HG02970 (cell line): ENCODE measurements around the gene VDAC1.
A peak's percentile ranks its signal among the peaks of the same experiment; 100 is the strongest.
"Not testable (repeated sequence)": the region's sequence is repeated elsewhere in the genome, so short reads cannot be mapped to it uniquely, and the experiment has no call there.

Experiments used
- ATAC-seq: cut with Tn5 transposase; IDR thresholded peaks from one replicate; pipeline ENCODE4 v1.9.1; 2021; ENCODE audit warnings: mild to moderate bottlenecking, moderate library complexity, moderate number of reproducible peaks; ENCODE audit not compliant: unreplicated experiment, low FRiP score

VDAC1 gene

DNA sequence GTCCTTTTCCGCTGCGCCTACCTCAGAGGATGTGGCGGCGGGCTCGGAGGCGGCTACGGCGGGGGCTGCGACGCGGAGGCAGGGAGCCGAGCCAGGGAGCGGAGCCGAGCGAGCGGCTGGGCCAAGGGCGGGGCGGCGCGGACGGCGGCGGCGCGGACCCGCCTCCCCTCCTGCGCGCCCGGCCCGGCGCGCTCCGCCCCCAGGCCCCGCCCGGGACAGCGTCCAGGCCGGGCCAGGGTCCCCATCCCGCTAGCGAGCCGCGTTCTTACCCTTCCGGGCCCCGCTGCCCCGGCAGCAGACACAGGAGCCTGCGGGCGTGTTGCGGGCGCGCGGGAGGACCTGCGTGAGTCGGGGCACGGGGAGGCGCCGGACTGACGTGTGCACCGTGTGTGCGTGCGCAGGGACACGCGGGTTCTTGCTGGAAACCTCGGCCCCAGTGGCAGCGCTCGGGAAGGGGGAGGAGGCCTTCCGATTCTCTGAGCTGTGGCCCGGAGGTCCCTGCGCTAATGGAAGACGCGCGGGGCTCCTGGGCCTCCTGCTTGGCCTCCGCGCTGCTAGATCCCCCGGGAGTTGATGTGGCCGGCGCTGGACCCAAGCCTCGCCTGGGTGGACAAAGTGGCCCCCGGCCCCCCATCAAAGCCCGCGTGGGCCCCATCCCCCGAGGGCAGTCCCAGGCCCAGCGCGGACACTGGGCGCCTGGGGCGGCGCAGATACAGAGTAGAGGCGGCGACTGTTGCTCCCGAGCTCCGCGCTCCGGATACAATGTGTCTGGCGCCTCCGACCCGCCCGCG is at the start of gene VDAC1:
Gene VDAC1 (minus strand): TSS at position 350 of the 791 bp plus-strand sequence. CDS start 11,963 bp downstream, outside the sequence.
- peak; percentile 71 for ATAC-seq

- no peak for ATAC-seq
Measured at GRCh38 chr5:134053840-134054338, 49.1 kb upstream of the VDAC1 start.

- ATAC-seq, result no peak
Measured at GRCh38 chr5:134053314-134053839, 48.6 kb upstream of the VDAC1 start.

GRCh38 chr5:134051305-134051704 is 46.5 kb upstream of the VDAC1 start:
- ATAC-seq, result no peak

GRCh38 chr5:134048864-134049263 is 44.1 kb upstream of the VDAC1 start:
- ATAC-seq, result no peak

- ATAC-seq, result no peak
Measured at GRCh38 chr5:134047687-134048056, 42.9 kb upstream of the VDAC1 start.

GRCh38 chr5:134046801-134047686 is 42.3 kb upstream of the VDAC1 start:
- no peak for ATAC-seq

GRCh38 chr5:134046330-134046729 is 41.6 kb upstream of the VDAC1 start:
- no peak for ATAC-seq

DNA sequence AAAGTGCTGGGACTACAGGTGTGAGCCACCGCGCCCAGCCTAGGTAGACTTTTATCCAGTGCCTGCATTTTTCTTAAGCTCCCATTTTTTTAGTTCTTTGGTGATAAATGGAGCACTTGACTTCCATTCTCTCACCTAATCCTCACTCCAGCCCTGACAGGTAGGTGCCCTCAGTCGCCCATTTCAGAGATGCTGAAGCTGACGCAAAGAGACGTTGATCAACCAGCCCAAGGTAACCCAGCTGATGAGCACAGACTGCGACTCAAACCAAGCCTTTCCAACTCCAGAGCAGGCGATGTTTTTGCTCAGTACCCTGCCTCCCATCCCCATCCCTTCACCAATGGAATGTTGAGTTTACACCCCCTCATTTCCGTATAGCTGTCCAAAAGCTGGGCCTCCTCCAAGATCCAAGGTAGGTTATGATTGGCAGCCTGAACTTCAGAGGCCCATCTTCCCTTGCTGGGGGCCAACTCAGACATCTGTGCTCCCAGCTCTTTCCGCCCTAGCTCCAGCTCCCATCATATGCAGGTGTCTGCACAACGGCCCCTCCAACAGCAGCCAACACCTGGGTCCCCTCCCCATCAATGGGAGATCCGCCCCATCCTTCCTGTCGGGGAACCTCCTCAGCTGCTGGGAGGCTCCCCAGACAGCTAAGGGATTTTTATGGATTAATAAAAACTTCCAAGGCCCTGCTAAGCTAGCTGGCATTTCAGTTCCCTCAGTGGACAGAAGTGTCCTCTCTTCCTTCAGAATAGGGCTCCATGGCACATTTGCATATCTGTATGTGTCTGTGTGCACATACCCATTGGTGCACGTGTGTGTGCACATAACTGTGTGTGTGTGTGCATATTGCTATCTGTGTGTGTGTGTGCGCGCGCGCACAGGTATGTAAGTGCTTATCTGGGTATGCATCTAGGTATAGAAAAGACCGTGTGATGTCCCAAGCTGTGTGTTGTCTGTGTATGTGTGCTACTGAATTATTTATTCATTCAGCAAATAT is 39.3 kb upstream of the VDAC1 start:
- no peak for ATAC-seq

DNA sequence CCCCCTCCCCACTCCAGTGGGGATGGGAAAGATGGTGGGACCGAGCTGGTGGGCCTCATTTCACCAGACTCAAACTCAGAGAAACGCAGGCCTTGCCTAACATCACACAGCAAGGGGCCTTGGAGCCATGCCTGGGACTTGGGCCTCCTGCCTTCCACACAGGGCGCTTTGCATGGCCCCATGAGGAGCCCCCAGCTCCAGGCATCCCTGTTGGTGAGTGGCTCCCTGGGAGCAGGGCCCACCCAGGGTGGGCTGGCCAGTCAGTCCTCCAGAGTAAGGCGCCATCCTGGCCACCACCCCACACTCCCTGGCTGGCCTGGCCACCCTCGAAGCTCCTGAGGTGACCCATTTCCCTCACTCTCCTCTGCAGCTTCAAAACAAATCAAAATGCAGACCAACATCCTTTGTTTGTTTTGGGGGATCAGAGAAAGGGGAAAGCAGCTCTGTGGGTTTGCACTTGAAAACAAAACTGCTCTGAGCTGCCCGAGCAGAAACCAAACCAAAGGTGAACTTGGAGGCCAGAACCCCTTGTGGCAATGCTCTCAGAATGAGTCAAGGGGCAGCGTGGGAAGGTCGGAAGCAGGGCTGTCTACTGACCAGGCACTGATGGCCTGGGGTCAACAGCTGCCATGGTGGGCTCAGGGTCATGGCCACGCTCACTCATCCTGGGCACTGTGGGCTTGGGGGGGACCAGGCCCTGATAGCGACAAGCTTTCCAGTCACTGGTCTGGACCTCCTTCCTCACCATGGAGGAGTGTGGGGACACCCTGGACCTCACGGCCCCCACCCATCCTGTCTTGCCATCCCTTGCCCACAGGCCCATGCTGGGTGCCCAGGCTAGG is 37.0 kb upstream of the VDAC1 start:
- ATAC-seq, result no peak

- no peak for ATAC-seq
Measured at GRCh38 chr5:134038138-134038537, 33.4 kb upstream of the VDAC1 start.

DNA sequence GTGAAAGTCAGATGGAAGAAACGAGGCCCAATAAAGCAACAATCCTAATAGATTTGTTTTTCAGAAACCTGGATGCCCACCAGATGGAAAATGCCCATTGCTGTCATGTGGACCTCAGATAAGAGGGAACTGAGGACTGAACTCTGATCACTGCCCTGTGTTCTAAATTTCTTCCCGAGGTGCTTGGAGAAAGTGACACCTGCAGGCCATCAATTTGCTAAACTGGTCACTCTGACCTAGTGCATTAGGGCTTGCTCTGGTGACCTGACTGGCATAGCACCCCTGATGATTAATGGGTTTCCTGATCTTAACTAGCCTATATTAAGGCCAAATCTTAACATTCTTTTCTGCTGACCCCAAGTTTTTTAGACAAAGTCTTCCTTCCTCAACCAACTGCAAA is 32.4 kb upstream of the VDAC1 start:
- ATAC-seq, result no peak

DNA sequence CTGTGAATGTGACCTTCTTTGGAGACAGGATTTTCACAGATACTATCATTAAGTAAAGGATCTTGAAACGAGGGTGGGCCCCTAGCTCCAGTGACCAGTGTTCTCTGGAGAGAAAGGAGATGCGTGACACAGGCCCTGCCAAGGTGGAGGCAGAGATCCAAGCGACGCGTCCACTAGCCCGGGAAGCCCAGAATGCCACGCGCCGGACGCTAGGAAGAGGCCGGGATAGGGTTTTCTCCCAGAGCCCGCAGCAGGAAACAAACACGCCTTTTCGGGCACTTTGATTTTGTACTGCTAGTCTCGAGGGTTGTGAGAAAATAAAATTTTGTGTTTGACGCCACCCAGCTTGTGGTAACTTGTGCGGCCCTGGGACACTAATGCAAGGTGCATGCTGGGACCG is 29.6 kb upstream of the VDAC1 start:
- no peak for ATAC-seq

GRCh38 chr5:134030303-134030964 is 25.7 kb upstream of the VDAC1 start:
- ATAC-seq, result not testable (repeated sequence)

- no peak for ATAC-seq
Measured at GRCh38 chr5:134029156-134029555, 24.4 kb upstream of the VDAC1 start.

DNA sequence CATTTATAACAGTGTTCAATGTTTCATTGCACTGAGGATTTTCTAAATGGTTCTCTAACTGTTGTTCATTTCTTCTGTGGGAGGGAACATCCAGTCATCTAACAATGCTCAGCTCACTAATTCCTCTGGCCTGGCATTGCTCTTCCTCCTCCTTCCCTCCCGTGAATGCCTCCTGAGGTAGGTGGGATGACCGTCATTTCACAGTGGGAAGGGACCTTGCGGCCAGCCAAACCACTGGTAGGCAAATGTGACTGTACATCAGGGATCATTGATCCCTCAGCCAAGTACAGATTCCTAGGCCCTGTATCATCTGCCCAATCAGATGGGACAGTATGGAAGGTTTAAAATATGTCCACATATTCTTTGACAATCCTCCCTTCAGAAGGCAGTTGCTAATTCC is 23.7 kb upstream of the VDAC1 start:
- ATAC-seq, result no peak

- ATAC-seq, result no peak
Measured at GRCh38 chr5:134027288-134027615, 22.5 kb upstream of the VDAC1 start.

GRCh38 chr5:134026521-134027287 is 21.9 kb upstream of the VDAC1 start:
- ATAC-seq, result no peak
